IPS DF 19.7 (cell line): ENCODE data around the gene DCDC2.
A peak's percentile ranks its signal among the peaks of the same experiment; 100 is the strongest.
"Not testable (repeated sequence)": the region's sequence is repeated elsewhere in the genome, so short reads cannot be mapped to it uniquely, and the experiment has no call there.

ENCODE experiments used
- DNase-seq: peaks from one replicate; pipeline ENCODE4 v3.0.0-alpha.2; 2013; ENCODE audit warnings: low read depth, low spot score

DCDC2 gene

DNA sequence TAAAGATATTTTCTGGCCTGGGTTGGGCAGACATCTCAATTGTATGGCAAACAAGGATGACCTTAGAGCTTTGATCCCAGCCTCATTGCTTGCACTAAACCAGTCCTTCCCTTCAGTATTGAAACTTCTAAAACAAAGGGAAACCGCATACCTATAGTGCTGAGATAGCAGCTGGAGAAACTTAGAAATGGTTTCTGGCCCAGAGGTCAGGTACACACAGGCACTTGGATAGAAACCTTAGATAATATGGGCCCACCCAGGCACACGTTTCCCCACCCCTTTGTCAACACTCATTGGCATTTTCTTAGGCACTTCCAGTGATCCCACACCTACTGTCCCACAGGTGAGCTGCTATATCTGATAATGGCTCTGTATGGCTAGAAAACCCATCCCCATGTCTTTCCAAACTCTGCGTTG lies 209.7 kb downstream of the DCDC2 start:
- no peak for DNase-seq

DNA sequence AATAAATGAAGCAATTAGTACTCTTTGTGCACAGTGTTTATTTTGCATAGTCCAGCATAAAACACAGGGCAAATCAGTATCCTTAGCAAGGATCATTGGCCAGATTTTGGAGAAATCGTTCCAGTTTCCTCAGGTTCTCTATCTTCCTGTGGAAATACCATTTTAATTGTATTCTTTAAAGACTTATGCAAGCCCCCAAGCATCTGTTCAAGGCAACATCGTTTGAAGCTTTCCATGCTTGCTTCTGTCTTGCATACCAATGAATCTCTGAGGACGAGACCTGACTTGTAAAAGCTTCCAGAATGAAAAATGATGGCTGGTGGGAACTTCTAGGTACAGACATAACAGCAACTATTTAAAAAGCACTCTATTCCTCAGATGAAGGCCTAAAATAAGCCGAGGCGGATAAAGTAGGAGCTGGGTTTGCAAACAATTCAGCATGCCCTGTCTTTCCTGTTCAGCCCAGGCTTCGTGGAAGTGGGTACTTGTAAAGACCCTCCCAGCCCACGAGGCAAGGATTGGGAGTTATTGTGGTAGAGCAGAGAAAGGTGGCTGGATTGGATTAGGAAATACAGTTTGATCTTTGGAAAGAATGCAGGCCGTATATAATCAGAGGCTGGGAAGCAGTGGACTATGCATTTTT lies 210.2 kb downstream of the DCDC2 start:
- no peak for DNase-seq

- DNase-seq = no peak
These were observed 211.0 kb downstream of the DCDC2 start for GRCh38 chr6:24146871-24147270.

DNA sequence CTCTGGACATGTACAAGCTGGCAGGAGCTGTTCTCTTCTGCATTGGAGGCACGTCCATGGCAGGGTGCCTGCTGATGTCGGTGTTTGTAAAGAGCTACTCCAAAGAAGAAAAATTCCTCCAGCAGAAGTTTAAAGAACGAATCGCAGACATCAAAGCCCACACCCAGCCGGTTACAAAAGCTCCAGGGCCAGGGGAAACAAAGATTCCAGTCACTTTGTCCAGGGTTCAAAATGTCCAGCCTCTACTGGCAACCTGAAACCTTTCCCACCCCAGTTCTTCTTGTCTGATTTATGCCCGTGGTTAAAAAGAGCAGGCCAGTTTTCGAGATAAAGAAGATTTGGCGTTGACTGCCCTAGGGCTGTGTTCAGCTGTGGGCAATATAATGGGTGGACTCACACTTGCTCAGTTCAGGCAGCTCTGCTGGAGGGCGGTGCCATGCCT lies 212.1 kb downstream of the DCDC2 start:
- DNase-seq = no peak

DNA sequence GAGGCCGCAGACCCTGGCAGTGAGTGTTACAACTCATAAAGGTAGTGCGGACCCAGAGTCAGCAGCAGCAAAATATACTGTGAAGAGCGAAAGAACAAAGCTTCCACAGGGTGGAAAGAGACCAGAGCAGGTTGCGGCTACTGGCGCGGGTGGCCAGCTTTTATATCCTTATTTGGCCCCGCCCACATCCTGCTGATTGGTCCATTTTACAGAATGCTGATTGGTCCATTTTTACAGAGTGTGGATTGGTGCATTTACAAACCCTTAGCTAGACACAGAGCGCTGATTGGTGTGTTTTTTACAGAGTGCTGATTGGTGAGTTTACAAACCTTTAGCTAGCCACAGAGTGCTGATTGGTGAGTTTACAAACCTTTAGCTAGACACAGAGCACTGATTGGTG lies 215.1 kb downstream of the DCDC2 start:
- DNase-seq = not testable (repeated sequence)

DNA sequence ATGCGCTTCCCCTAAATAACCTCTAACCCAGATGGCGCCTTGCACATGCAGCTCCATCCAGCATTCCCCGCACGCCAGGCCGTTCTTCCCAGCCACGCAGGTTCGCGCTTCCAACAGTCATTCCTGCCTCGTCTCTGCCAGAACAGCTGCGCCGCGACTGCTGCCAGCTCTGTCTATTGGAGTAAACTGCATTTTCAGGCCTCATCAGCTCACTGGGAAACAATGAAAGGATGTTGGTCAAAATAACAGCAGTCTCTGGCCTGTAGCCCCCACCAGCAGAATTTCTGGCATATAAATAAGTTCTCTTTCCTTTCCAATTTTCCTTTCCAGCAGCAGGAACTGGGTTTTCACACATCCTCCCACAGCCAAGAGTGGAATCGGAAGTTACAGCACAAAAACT lies 217.3 kb downstream of the DCDC2 start:
- no peak for DNase-seq

DNA sequence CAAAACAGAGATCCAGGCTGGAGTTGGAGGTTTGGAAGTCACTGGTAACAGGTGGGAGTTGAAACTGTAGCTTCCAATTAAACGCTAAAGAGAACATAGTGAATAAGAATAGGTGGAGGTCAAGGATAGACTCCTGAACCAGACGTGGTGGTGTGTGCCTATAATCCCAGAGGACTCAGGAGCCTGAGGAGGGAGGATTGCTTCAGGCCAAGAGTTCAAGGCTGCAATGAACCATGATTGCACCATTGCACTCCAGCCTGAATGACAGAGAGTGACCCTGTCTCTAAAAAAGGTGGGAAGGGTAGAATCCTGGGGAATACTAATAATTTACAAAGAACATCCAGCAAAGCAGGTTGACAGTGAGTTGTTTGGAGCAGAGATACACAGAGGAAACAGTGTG lies 218.2 kb downstream of the DCDC2 start:
- no peak for DNase-seq

- no peak for DNase-seq
These were observed 218.8 kb downstream of the DCDC2 start for GRCh38 chr6:24139080-24139479.

DNA sequence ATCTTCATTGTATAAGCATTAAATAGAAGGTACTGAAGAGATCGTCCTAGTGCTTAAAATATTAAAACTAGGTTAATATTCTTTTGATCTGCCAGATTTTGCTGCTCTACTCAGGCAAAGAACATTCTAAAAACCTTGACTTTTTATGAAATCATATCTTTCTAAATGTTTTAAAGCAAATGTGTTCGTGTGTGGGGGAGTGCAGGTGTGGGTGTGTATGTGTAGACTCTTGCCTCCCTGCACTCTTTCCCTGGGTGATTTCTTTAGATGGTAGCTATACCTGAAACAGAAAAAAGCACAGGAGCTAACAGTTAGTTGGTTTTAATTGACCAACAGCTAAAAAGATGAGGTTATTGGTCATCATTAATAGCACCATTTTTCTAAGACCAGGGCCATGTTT lies 226.1 kb downstream of the DCDC2 start:
- DNase-seq = no peak

DNA sequence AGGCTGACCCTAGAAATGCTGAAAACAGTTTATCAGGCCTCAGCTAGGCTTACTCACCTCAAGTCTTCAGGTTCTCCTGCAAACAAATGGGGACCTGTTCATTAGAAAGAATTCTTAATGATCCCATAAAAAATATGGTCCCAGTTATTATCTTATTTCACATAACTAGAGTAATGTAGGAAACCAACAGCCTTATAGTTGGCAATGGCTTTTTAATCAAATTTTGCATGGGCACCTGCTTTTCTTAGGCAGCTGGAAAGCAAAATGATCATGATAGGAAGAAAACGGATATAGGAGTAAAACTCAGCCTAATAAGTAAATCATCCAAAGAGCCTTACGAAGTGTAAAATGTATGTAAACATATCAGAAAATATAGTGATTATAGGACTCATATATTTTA lies 230.5 kb downstream of the DCDC2 start:
- DNase-seq = no peak

DNA sequence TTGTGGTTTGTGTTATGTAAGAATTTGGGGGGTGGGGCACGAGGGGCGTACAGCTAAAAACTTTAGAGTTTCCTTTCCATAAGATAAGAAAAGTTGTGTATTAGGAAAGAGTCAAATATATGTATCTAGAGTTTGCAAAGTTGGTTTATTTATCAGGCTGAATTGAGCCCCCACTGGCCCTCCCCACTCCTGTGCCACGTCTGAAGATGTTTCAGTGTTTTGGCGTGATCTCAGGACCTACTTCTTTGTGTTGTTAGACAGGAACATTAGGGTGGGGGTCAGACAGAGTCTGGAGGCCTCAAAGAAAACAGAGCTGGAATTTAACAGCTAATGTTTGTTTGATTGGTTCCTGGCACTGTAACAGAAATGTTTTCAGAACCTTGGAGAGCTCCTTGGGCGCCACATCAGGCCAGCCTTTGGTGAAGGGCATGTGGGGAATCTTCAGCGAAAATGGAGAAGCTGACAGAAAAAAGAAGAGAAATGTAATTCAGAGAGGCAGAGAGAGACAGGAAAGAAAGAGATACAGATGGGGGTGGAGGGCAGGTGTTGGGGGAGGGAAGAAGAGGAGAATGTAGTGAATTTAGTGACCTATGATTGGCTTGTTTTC lies 231.2 kb downstream of the DCDC2 start:
- peak; percentile 48 for DNase-seq

DNA sequence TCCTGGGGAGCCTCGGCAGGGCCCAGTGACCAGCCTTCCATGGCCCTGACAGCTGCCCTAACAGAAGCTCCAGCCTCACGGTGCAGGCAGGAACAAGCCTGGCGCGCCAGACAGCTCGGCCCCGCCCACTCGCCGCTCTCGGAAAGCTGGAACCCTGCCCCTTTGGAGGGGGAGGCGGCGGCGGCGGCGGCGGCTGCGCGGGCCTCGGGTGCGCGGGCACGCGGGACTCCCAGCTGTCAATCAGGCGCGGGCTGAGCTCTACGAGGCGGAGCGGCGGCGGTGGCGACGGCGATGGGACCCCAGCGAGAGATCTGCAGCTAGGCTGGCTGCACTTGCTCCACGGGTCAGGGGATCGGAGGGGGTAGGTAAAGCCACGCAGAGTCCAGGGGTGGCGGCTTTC lies 231.9 kb downstream of the DCDC2 start, which contains the start of gene NRSN1:
TSS of gene NRSN1 (plus strand) at position 236 of the 400 bp plus-strand sequence. CDS start 8,113 bp downstream, outside the sequence.
- peak; percentile 12 for DNase-seq

- DNase-seq = no peak
These were observed 235.7 kb downstream of the DCDC2 start for GRCh38 chr6:24122139-24122538.
